WTC11 (cell line): Measurements from ENCODE around the gene LCN1.

Experiments used
- ESRRA ChIP-seq: sonication (generic); formaldehyde crosslinking; IDR thresholded peaks from 2 replicates; pipeline ENCODE4 v1.8.1; 2022; ENCODE audit warnings: mild to moderate bottlenecking, missing genetic modification reagents, borderline replicate concordance
- JUN ChIP-seq: sonication (generic); formaldehyde crosslinking; IDR thresholded peaks from 2 replicates; pipeline ENCODE4 v1.8.0; 2023; ENCODE audit warnings: mild to moderate bottlenecking, missing genetic modification reagents
- TEAD1 ChIP-seq: sonication (generic); formaldehyde crosslinking; IDR thresholded peaks from 2 replicates; pipeline ENCODE4 v1.8.0; 2022; ENCODE audit warnings: mild to moderate bottlenecking, missing genetic modification reagents
- TP53 ChIP-seq: sonication (generic); formaldehyde crosslinking; IDR thresholded peaks from 2 replicates; pipeline ENCODE4 v1.8.1; 2023; ENCODE audit warnings: mild to moderate bottlenecking, missing genetic modification reagents
- ZNF121 ChIP-seq: sonication (generic); formaldehyde crosslinking; IDR thresholded peaks from 2 replicates; pipeline ENCODE4 v1.8.0; 2023; ENCODE audit warnings: missing genetic modification reagents
- TF ChIP-seq, protein P1 (sequence below): fragments of 200-600 bp; IDR thresholded peaks from 2 replicates; pipeline ENCODE4 v1.8.0; 2022; ENCODE audit warnings: antibody characterized with exemption
- TF ChIP-seq, protein P2 (sequence below): sonication (generic); formaldehyde crosslinking; IDR thresholded peaks from 2 replicates; pipeline ENCODE4 v1.8.0; 2022; ENCODE audit warnings: mild to moderate bottlenecking, missing genetic modification reagents

DNA sequence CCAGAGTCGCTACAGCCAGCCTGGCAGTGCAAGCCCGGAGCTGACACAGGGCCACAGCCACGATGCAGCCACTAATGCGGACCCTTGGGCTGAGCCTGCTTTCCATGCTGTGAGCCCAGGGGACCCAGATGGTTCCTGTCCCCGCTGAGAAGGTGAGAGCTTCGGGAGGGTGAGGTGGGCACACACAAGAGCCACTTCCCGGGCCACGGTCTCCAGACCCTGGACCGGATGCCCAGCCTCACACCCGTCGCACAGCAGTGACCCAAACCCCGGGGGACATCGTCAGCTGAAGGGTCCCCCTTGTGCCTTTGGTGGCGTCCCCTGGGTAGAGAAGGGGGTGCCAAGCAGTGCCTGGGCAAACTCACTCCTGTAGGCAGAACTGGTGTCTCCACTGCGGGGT lies 53.7 kb downstream of the LCN1 start:
- TF ChIP-seq JUN (CRISPR knock-in tag) (no peak), TEAD1 (CRISPR knock-in tag) (no peak), ESRRA (CRISPR knock-in tag) (no peak), ZNF121 (CRISPR knock-in tag) (no peak), TP53 (CRISPR knock-in tag) (no peak)
- TF ChIP-seq, protein P1, sequence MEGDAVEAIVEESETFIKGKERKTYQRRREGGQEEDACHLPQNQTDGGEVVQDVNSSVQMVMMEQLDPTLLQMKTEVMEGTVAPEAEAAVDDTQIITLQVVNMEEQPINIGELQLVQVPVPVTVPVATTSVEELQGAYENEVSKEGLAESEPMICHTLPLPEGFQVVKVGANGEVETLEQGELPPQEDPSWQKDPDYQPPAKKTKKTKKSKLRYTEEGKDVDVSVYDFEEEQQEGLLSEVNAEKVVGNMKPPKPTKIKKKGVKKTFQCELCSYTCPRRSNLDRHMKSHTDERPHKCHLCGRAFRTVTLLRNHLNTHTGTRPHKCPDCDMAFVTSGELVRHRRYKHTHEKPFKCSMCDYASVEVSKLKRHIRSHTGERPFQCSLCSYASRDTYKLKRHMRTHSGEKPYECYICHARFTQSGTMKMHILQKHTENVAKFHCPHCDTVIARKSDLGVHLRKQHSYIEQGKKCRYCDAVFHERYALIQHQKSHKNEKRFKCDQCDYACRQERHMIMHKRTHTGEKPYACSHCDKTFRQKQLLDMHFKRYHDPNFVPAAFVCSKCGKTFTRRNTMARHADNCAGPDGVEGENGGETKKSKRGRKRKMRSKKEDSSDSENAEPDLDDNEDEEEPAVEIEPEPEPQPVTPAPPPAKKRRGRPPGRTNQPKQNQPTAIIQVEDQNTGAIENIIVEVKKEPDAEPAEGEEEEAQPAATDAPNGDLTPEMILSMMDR = no peak
- TF ChIP-seq, protein P2, sequence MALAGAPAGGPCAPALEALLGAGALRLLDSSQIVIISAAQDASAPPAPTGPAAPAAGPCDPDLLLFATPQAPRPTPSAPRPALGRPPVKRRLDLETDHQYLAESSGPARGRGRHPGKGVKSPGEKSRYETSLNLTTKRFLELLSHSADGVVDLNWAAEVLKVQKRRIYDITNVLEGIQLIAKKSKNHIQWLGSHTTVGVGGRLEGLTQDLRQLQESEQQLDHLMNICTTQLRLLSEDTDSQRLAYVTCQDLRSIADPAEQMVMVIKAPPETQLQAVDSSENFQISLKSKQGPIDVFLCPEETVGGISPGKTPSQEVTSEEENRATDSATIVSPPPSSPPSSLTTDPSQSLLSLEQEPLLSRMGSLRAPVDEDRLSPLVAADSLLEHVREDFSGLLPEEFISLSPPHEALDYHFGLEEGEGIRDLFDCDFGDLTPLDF (CRISPR knock-in tag) = no peak
